Measurements from ENCODE around the gene ARHGAP12. TPM values are rescaled to one million over a fixed set of nuclear protein-coding genes. Genes with fewer than 3 reads are reported as not detected.

ARHGAP12 gene
- polyA plus RNA-seq, 2 donors: 6.9 to 19.8 TPM

GRCh38 chr10:31948021-31948420 is 19.4 kb upstream of the ARHGAP12 start:
- Histone ChIP-seq H3K27ac (ENCODE audit: low read depth in 2 of 2, low read length in 1 of 2) (peak overlapping the region; percentile 52 to 71), H3K36me3 (ENCODE audit: control insufficient read depth in 2 of 2, insufficient read depth in 2 of 2, low read length in 1 of 2) (no peaks in the 10 kb centered on the region), H3K4me1 (ENCODE audit: control insufficient read depth in 2 of 2, insufficient read depth in 2 of 2, low read length in 1 of 2) (no peaks in the 10 kb centered on the region), H3K4me3 (ENCODE audit: low read depth in 1 of 2, low read length in 2 of 2) (no peak overlapping the region), H3K27me3 (ENCODE audit: control insufficient read depth in 1 of 2, insufficient read depth in 2 of 2, low read length in 2 of 2) (no peaks in the 10 kb centered on the region), H3K9me3 (ENCODE audit: control insufficient read depth in 2 of 2, insufficient read depth in 1 of 2, low read depth in 1 of 2, low read length in 1 of 2) (no peaks in the 10 kb centered on the region)
- 68 to 76% methylated on average over 7 of the region's 7 CpGs for WGBS, 2 donors

GRCh38 chr10:31947144-31947926 is 18.7 kb upstream of the ARHGAP12 start:
- Histone ChIP-seq H3K4me1 (ENCODE audit: control insufficient read depth in 2 of 2, insufficient read depth in 2 of 2, low read length in 1 of 2) (no peaks in the 10 kb centered on the region), H3K4me3 (ENCODE audit: low read depth in 1 of 2, low read length in 2 of 2) (peak overlapping the region in 1 of 2 donors; percentile 15)

GRCh38 chr10:31945392-31945791 is 16.8 kb upstream of the ARHGAP12 start:
- H3K4me1 ChIP-seq (ENCODE audit: control insufficient read depth in 2 of 2, insufficient read depth in 2 of 2, low read length in 1 of 2): no peaks in the 10 kb centered on the region
- H3K4me3 ChIP-seq (ENCODE audit: low read depth in 1 of 2, low read length in 2 of 2): no peak overlapping the region
- no peaks in the 10 kb centered on the region for H3K9me3 ChIP-seq (ENCODE audit: control insufficient read depth in 2 of 2, insufficient read depth in 1 of 2, low read depth in 1 of 2, low read length in 1 of 2)
- no peaks in the 10 kb centered on the region for H3K27me3 ChIP-seq (ENCODE audit: control insufficient read depth in 1 of 2, insufficient read depth in 2 of 2, low read length in 2 of 2)
- H3K36me3 ChIP-seq (ENCODE audit: control insufficient read depth in 2 of 2, insufficient read depth in 2 of 2, low read length in 1 of 2): no peaks in the 10 kb centered on the region
- H3K27ac ChIP-seq (ENCODE audit: low read depth in 2 of 2, low read length in 1 of 2): no peak overlapping the region
- WGBS, 2 donors: 88 to 93% methylated on average over 1 of the region's 1 CpG

More at GRCh38 chr10:31947144-31947926, 18.7 kb upstream of the ARHGAP12 start:
- Histone ChIP-seq H3K36me3 (ENCODE audit: control insufficient read depth in 2 of 2, insufficient read depth in 2 of 2, low read length in 1 of 2) (no peaks in the 10 kb centered on the region), H3K27me3 (ENCODE audit: control insufficient read depth in 1 of 2, insufficient read depth in 2 of 2, low read length in 2 of 2) (no peaks in the 10 kb centered on the region), H3K9me3 (ENCODE audit: control insufficient read depth in 2 of 2, insufficient read depth in 1 of 2, low read depth in 1 of 2, low read length in 1 of 2) (no peaks in the 10 kb centered on the region), H3K27ac (ENCODE audit: low read depth in 2 of 2, low read length in 1 of 2) (peak overlapping the region in 1 of 2 donors; percentile 52)
- WGBS, 2 donors: 43 to 52% methylated on average over 7 of the region's 7 CpGs

GRCh38 chr10:31944071-31944433 is 15.4 kb upstream of the ARHGAP12 start:
- H3K27ac ChIP-seq (ENCODE audit: low read depth in 2 of 2, low read length in 1 of 2): peak overlapping the region in 1 of 2 donors; percentile 33
- 74 to 90% methylated on average over 3 of the region's 3 CpGs for WGBS, 2 donors
- H3K4me1 ChIP-seq (ENCODE audit: control insufficient read depth in 2 of 2, insufficient read depth in 2 of 2, low read length in 1 of 2): no peaks in the 10 kb centered on the region

GRCh38 chr10:31942892-31943291 is 14.3 kb upstream of the ARHGAP12 start:
- Histone ChIP-seq H3K4me3 (ENCODE audit: low read depth in 1 of 2, low read length in 2 of 2) (no peak overlapping the region), H3K9me3 (ENCODE audit: control insufficient read depth in 2 of 2, insufficient read depth in 1 of 2, low read depth in 1 of 2, low read length in 1 of 2) (no peaks in the 10 kb centered on the region), H3K36me3 (ENCODE audit: control insufficient read depth in 2 of 2, insufficient read depth in 2 of 2, low read length in 1 of 2) (no peaks in the 10 kb centered on the region), H3K27me3 (ENCODE audit: control insufficient read depth in 1 of 2, insufficient read depth in 2 of 2, low read length in 2 of 2) (no peaks in the 10 kb centered on the region), H3K27ac (ENCODE audit: low read depth in 2 of 2, low read length in 1 of 2) (no peak overlapping the region), H3K4me1 (ENCODE audit: control insufficient read depth in 2 of 2, insufficient read depth in 2 of 2, low read length in 1 of 2) (no peaks in the 10 kb centered on the region)
- 52 to 60% methylated on average over 4 of the region's 4 CpGs for WGBS, 2 donors

More at GRCh38 chr10:31944071-31944433, 15.4 kb upstream of the ARHGAP12 start:
- Histone ChIP-seq H3K27me3 (ENCODE audit: control insufficient read depth in 1 of 2, insufficient read depth in 2 of 2, low read length in 2 of 2) (no peaks in the 10 kb centered on the region), H3K9me3 (ENCODE audit: control insufficient read depth in 2 of 2, insufficient read depth in 1 of 2, low read depth in 1 of 2, low read length in 1 of 2) (no peaks in the 10 kb centered on the region), H3K4me3 (ENCODE audit: low read depth in 1 of 2, low read length in 2 of 2) (no peak overlapping the region), H3K36me3 (ENCODE audit: control insufficient read depth in 2 of 2, insufficient read depth in 2 of 2, low read length in 1 of 2) (no peaks in the 10 kb centered on the region)

GRCh38 chr10:31942435-31942834 is 13.8 kb upstream of the ARHGAP12 start:
- WGBS, 2 donors: 58 to 85% methylated on average over 1 of the region's 1 CpG
- H3K27ac ChIP-seq (ENCODE audit: low read depth in 2 of 2, low read length in 1 of 2): no peak overlapping the region
- no peak overlapping the region for H3K4me3 ChIP-seq (ENCODE audit: low read depth in 1 of 2, low read length in 2 of 2)
- no peaks in the 10 kb centered on the region for H3K9me3 ChIP-seq (ENCODE audit: control insufficient read depth in 2 of 2, insufficient read depth in 1 of 2, low read depth in 1 of 2, low read length in 1 of 2)
- no peaks in the 10 kb centered on the region for H3K27me3 ChIP-seq (ENCODE audit: control insufficient read depth in 1 of 2, insufficient read depth in 2 of 2, low read length in 2 of 2)
- H3K36me3 ChIP-seq (ENCODE audit: control insufficient read depth in 2 of 2, insufficient read depth in 2 of 2, low read length in 1 of 2): no peaks in the 10 kb centered on the region
- H3K4me1 ChIP-seq (ENCODE audit: control insufficient read depth in 2 of 2, insufficient read depth in 2 of 2, low read length in 1 of 2): peaks cover 0 to under 1% of the 10 kb centered on the region in 2 donors

GRCh38 chr10:31940839-31941653 is 12.4 kb upstream of the ARHGAP12 start:
- Histone ChIP-seq H3K36me3 (ENCODE audit: control insufficient read depth in 2 of 2, insufficient read depth in 2 of 2, low read length in 1 of 2) (no peaks in the 10 kb centered on the region), H3K27me3 (ENCODE audit: control insufficient read depth in 1 of 2, insufficient read depth in 2 of 2, low read length in 2 of 2) (no peaks in the 10 kb centered on the region), H3K27ac (ENCODE audit: low read depth in 2 of 2, low read length in 1 of 2) (peak overlapping the region; percentile 8 to 33), H3K4me1 (ENCODE audit: control insufficient read depth in 2 of 2, insufficient read depth in 2 of 2, low read length in 1 of 2) (peaks cover 0 to 2% of the 10 kb centered on the region in 2 donors), H3K4me3 (ENCODE audit: low read depth in 1 of 2, low read length in 2 of 2) (no peak overlapping the region), H3K9me3 (ENCODE audit: control insufficient read depth in 2 of 2, insufficient read depth in 1 of 2, low read depth in 1 of 2, low read length in 1 of 2) (no peaks in the 10 kb centered on the region)
- WGBS, 2 donors: 37 to 40% methylated on average over 7 of the region's 7 CpGs

GRCh38 chr10:31939797-31940708 is 11.4 kb upstream of the ARHGAP12 start:
- Histone ChIP-seq H3K4me3 (ENCODE audit: low read depth in 1 of 2, low read length in 2 of 2) (no peak overlapping the region), H3K4me1 (ENCODE audit: control insufficient read depth in 2 of 2, insufficient read depth in 2 of 2, low read length in 1 of 2) (peaks cover 0 to 2% of the 10 kb centered on the region in 2 donors), H3K27ac (ENCODE audit: low read depth in 2 of 2, low read length in 1 of 2) (no peak overlapping the region), H3K27me3 (ENCODE audit: control insufficient read depth in 1 of 2, insufficient read depth in 2 of 2, low read length in 2 of 2) (no peaks in the 10 kb centered on the region), H3K36me3 (ENCODE audit: control insufficient read depth in 2 of 2, insufficient read depth in 2 of 2, low read length in 1 of 2) (no peaks in the 10 kb centered on the region), H3K9me3 (ENCODE audit: control insufficient read depth in 2 of 2, insufficient read depth in 1 of 2, low read depth in 1 of 2, low read length in 1 of 2) (no peaks in the 10 kb centered on the region)
- WGBS, 2 donors: 85 to 90% methylated on average over 4 of the region's 4 CpGs

- Histone ChIP-seq H3K36me3 (ENCODE audit: control insufficient read depth in 2 of 2, insufficient read depth in 2 of 2, low read length in 1 of 2) (no peaks in the 10 kb centered on the region), H3K4me1 (ENCODE audit: control insufficient read depth in 2 of 2, insufficient read depth in 2 of 2, low read length in 1 of 2) (peaks cover 0 to 2% of the 10 kb centered on the region in 2 donors), H3K9me3 (ENCODE audit: control insufficient read depth in 2 of 2, insufficient read depth in 1 of 2, low read depth in 1 of 2, low read length in 1 of 2) (no peaks in the 10 kb centered on the region), H3K4me3 (ENCODE audit: low read depth in 1 of 2, low read length in 2 of 2) (no peak overlapping the region), H3K27me3 (ENCODE audit: control insufficient read depth in 1 of 2, insufficient read depth in 2 of 2, low read length in 2 of 2) (no peaks in the 10 kb centered on the region), H3K27ac (ENCODE audit: low read depth in 2 of 2, low read length in 1 of 2) (peak overlapping the region in 1 of 2 donors; percentile 76)
- WGBS, 2 donors: 79 to 83% methylated on average over 9 of the region's 9 CpGs
Measured at GRCh38 chr10:31937371-31937770, 8.7 kb upstream of the ARHGAP12 start.
